ENCODE measurements around the gene EPS8L3.

EPS8L3 gene, protein sequence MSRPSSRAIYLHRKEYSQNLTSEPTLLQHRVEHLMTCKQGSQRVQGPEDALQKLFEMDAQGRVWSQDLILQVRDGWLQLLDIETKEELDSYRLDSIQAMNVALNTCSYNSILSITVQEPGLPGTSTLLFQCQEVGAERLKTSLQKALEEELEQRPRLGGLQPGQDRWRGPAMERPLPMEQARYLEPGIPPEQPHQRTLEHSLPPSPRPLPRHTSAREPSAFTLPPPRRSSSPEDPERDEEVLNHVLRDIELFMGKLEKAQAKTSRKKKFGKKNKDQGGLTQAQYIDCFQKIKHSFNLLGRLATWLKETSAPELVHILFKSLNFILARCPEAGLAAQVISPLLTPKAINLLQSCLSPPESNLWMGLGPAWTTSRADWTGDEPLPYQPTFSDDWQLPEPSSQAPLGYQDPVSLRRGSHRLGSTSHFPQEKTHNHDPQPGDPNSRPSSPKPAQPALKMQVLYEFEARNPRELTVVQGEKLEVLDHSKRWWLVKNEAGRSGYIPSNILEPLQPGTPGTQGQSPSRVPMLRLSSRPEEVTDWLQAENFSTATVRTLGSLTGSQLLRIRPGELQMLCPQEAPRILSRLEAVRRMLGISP

GRCh38 chr1:109763646-109764415, at the start of gene EPS8L3:
EPS8L3 (minus strand) TSS chr1:109763923; CDS start chr1:109761749, 2,174 bp downstream.
- TF ChIP-seq EZH2phosphoT487 (conservative IDR thresholded peaks at IDR 0.05; ENCODE audit: low read length), result no peak
- TF ChIP-seq CTCF (IDR thresholded peaks at IDR 0.05; ENCODE audit: insufficient read depth, low read length, poor library complexity, severe bottlenecking), result no peak
- Histone ChIP-seq H3K4me2 (ENCODE audit: low read depth, low read length, poor library complexity, severe bottlenecking) (no peak within 1 kb of the TSS), H3K27ac (ENCODE audit: low read depth, low read length) (no peak within 1 kb of the TSS), H3K4me3 (ENCODE audit: insufficient read depth, low read length, poor library complexity, severe bottlenecking) (no peak within 1 kb of the TSS), H3K9me2 (replicated peaks; ENCODE audit: insufficient read depth, low read length) (no peaks in the 10 kb centered on the region), H3K27me3 (ENCODE audit: low read length) (no peaks in the 10 kb centered on the region), H3F3A (ENCODE audit: insufficient read depth) (no peaks in the 10 kb centered on the region), H4K20me1 (ENCODE audit: low read depth, low read length) (no peaks in the 10 kb centered on the region), H2AFZ (ENCODE audit: low read depth, low read length, severe bottlenecking) (no peak within 1 kb of the TSS), H3K9me3 (ENCODE audit: insufficient read depth, low read length) (no peaks in the 10 kb centered on the region), H3K79me2 (ENCODE audit: insufficient read depth, low read length) (no peaks in the 10 kb centered on the region), H3K36me3 (ENCODE audit: low read length) (no peaks in the 10 kb centered on the region), H3K9ac (ENCODE audit: low read length) (no peak within 1 kb of the TSS)

GRCh38 chr1:109812691-109813393, 49.1 kb upstream of the EPS8L3 start:
- Histone ChIP-seq H3K9me2 (replicated peaks; ENCODE audit: insufficient read depth, low read length) (no peaks in the 10 kb centered on the region), H4K20me1 (ENCODE audit: low read depth, low read length) (no peaks in the 10 kb centered on the region), H3K79me2 (ENCODE audit: insufficient read depth, low read length) (no peaks in the 10 kb centered on the region), H3K36me3 (ENCODE audit: low read length) (no peaks in the 10 kb centered on the region), H2AFZ (ENCODE audit: low read depth, low read length, severe bottlenecking) (no peak overlapping the region), H3K4me2 (ENCODE audit: low read depth, low read length, poor library complexity, severe bottlenecking) (no peak overlapping the region), H3K4me3 (ENCODE audit: insufficient read depth, low read length, poor library complexity, severe bottlenecking) (no peak overlapping the region), H3K9me3 (ENCODE audit: insufficient read depth, low read length) (no peaks in the 10 kb centered on the region), H3K27ac (ENCODE audit: low read depth, low read length) (no peak overlapping the region), H3K9ac (ENCODE audit: low read length) (no peak overlapping the region), H3K27me3 (ENCODE audit: low read length) (no peaks in the 10 kb centered on the region), H3F3A (ENCODE audit: insufficient read depth) (no peaks in the 10 kb centered on the region)
- no peak for TF ChIP-seq EZH2phosphoT487 (conservative IDR thresholded peaks at IDR 0.05; ENCODE audit: low read length)
- no peak for TF ChIP-seq CTCF (IDR thresholded peaks at IDR 0.05; ENCODE audit: insufficient read depth, low read length, poor library complexity, severe bottlenecking)

GRCh38 chr1:109808703-109809102, 45.0 kb upstream of the EPS8L3 start:
- Histone ChIP-seq H3K9ac (ENCODE audit: low read length) (no peak overlapping the region), H3K9me2 (replicated peaks; ENCODE audit: insufficient read depth, low read length) (no peaks in the 10 kb centered on the region), H3K9me3 (ENCODE audit: insufficient read depth, low read length) (no peaks in the 10 kb centered on the region), H2AFZ (ENCODE audit: low read depth, low read length, severe bottlenecking) (no peak overlapping the region), H3K36me3 (ENCODE audit: low read length) (no peaks in the 10 kb centered on the region), H4K20me1 (ENCODE audit: low read depth, low read length) (no peaks in the 10 kb centered on the region), H3F3A (ENCODE audit: insufficient read depth) (no peaks in the 10 kb centered on the region), H3K27ac (ENCODE audit: low read depth, low read length) (no peak overlapping the region), H3K27me3 (ENCODE audit: low read length) (no peaks in the 10 kb centered on the region), H3K79me2 (ENCODE audit: insufficient read depth, low read length) (no peaks in the 10 kb centered on the region), H3K4me3 (ENCODE audit: insufficient read depth, low read length, poor library complexity, severe bottlenecking) (no peak overlapping the region), H3K4me2 (ENCODE audit: low read depth, low read length, poor library complexity, severe bottlenecking) (no peak overlapping the region)
- TF ChIP-seq EZH2phosphoT487 (conservative IDR thresholded peaks at IDR 0.05; ENCODE audit: low read length), result no peak
- no peak for TF ChIP-seq CTCF (IDR thresholded peaks at IDR 0.05; ENCODE audit: insufficient read depth, low read length, poor library complexity, severe bottlenecking)

All from SU-DHL-6 (cell line).